ENCODE data around the gene TULP3.

DNA sequence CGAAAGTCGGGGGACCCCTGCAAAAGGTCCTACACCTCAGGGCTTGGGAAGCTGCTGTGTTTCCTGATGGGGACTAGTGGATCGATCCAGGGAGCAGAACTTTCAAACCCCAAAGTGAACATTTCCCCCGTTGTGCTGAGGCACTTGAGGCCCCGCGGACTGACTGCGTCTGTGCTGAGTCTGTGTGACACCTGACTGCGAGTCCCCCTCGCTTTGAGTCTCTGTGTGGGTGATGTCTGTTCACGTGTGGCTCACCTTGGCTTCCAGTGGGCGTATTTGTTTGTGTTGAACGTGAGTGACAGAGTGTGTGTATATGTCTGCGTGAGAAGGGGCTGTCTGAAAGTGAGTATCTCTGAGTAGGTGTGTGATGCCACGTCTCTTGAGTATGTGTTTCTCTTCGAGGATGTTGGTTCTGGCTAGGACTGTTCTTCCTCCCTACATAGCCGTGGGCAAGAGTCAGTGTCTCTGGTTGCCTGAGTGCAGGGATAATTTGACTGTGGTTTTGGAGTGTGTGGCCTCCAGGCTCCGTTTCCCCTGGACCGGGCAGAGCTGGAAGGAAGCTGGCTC, 69.8 kb downstream of the TULP3 start:
- TF ChIP-seq SP2 (tag by site-specific recombination; IDR thresholded peaks at IDR 0.05) (no peak), CTCF (tag by site-specific recombination; IDR thresholded peaks at IDR 0.05) (no peak), ZNF621 (tag by site-specific recombination; IDR thresholded peaks at IDR 0.05) (no peak), ZBTB1 (tag by site-specific recombination; IDR thresholded peaks at IDR 0.05) (no peak), HOXD13 (CRISPR knock-in tag; IDR thresholded peaks at IDR 0.05; ENCODE audit: borderline replicate concordance) (no peak)
- TF ChIP-seq, protein P1, sequence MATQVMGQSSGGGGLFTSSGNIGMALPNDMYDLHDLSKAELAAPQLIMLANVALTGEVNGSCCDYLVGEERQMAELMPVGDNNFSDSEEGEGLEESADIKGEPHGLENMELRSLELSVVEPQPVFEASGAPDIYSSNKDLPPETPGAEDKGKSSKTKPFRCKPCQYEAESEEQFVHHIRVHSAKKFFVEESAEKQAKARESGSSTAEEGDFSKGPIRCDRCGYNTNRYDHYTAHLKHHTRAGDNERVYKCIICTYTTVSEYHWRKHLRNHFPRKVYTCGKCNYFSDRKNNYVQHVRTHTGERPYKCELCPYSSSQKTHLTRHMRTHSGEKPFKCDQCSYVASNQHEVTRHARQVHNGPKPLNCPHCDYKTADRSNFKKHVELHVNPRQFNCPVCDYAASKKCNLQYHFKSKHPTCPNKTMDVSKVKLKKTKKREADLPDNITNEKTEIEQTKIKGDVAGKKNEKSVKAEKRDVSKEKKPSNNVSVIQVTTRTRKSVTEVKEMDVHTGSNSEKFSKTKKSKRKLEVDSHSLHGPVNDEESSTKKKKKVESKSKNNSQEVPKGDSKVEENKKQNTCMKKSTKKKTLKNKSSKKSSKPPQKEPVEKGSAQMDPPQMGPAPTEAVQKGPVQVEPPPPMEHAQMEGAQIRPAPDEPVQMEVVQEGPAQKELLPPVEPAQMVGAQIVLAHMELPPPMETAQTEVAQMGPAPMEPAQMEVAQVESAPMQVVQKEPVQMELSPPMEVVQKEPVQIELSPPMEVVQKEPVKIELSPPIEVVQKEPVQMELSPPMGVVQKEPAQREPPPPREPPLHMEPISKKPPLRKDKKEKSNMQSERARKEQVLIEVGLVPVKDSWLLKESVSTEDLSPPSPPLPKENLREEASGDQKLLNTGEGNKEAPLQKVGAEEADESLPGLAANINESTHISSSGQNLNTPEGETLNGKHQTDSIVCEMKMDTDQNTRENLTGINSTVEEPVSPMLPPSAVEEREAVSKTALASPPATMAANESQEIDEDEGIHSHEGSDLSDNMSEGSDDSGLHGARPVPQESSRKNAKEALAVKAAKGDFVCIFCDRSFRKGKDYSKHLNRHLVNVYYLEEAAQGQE (tag by site-specific recombination; IDR thresholded peaks at IDR 0.05) = no peak
